ENCODE measurements around the gene SEZ6L2. TPM values are rescaled to one million over a fixed set of nuclear protein-coding genes. Genes with fewer than 3 reads are reported as not detected.

SEZ6L2 gene
- total and polyA plus RNA-seq, 9 of the 15 experiments (the other 6 are each of a cell fraction or from before 2014, with no cell fraction given): 0.10 to 2.1 (median 0.72) TPM

DNA sequence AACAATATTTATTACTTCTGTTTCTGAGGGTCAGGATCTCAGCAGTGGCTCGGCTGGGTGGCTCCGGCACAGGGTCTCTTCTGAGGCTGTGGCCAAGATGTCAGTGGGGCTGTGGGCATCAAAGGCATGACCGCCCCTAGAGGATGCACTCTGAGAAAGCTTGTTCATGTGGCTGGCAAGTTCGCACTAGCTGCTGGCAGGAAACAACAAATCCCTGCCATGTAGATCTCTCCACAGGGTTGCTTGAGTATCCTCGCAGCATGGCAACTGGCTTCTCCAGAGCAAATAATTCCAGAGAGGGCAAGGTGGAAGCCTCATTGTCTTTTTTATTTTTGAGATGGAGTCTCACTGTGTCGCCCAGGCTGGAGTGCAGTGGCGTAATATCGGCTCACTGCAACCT lies 14.2 kb upstream of the SEZ6L2 start:
- CTCF ChIA-PET (ENCODE audit: low intra/inter-chr PET ratio): no interaction called here
- no peaks in the 10 kb centered on the region for H3K79me2 ChIP-seq (ENCODE audit: control insufficient read depth, insufficient read depth, low read length)
- H3K9ac ChIP-seq (ENCODE audit: insufficient read depth in 1 of 2, low read depth in 2 of 2, low read length in 2 of 2): peak overlapping the region in 1 of 2 experiments; percentile 36; a peak in 1 of 4 replicates
- no peak overlapping the region for H2AFZ ChIP-seq (ENCODE audit: low read depth, low read length)
- BruUV-seq (replicated peaks): no TSS peak
- H3K4me1 ChIP-seq (replicated peaks in 1 of 2; ENCODE audit: control insufficient read depth in 2 of 2, insufficient read depth in 2 of 2, low read length in 2 of 2): peaks cover 0 to 9% of the 10 kb centered on the region in 2 experiments; a peak in 2 of 5 replicates
- no peak overlapping the region for H3K4me2 ChIP-seq (ENCODE audit: insufficient read depth, low read length)
- FAIRE-seq (no peak), ATAC-seq (no peak), DNase-seq (ENCODE audit: extremely low read depth in 1 of 4, low spot score in 3 of 4) (no peak)
- no peaks in the 10 kb centered on the region for H3K27me3 ChIP-seq (ENCODE audit: control insufficient read depth in 2 of 2, insufficient read depth in 2 of 2, low read length in 2 of 2)
- H4K20me1 ChIP-seq (replicated peaks; ENCODE audit: control insufficient read depth, insufficient read depth, low read length): no peaks in the 10 kb centered on the region
- POLR2A ChIA-PET: interaction anchor here (1.0 to 3.2 kb wide), 2 partner anchors 13 to 97 kb away, joined by 3 to 10 read pairs; partner anchors contain the start of gene KCTD13
- WGBS (ENCODE audit: insufficient coverage, low coverage, missing lambda C conversion rate): 89% methylated on average over 8 of the region's 8 CpGs
- peaks cover 21% of the 10 kb centered on the region for H3K36me3 ChIP-seq (ENCODE audit: control insufficient read depth, insufficient read depth, low read length)
- intact Hi-C loops (cut with micrococcal nuclease) (no loop called here), in situ Hi-C loops (cut with MboI) (no loop called here)
- no peaks in the 10 kb centered on the region for H3K9me3 ChIP-seq (replicated peaks; ENCODE audit: control insufficient read depth, insufficient read depth, low read depth, low read length)
- no peak overlapping the region for H3K27ac ChIP-seq (ENCODE audit: extremely low read depth, low read depth, low read length)
- TF ChIP-seq STAT5A (IDR thresholded peaks at IDR 0.05; ENCODE audit: borderline replicate concordance, low read length): no peak
- TF ChIP-seq, protein P1, sequence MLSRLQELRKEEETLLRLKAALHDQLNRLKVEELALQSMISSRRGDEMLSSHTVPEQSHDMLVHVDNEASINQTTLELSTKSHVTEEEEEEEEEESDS (CRISPR knock-in tag; IDR thresholded peaks at IDR 0.05): no peak
- no peak for TF ChIP-seq ELF4 (CRISPR knock-in tag; IDR thresholded peaks at IDR 0.05)
- no peak for TF ChIP-seq TRIM28 (IDR thresholded peaks at IDR 0.05)
- TF ChIP-seq RBM14 (IDR thresholded peaks at IDR 0.05; ENCODE audit: borderline replicate concordance, insufficient read depth, low read depth, low read length): no peak
- TF ChIP-seq EGR1 (conservative IDR thresholded peaks at IDR 0.05): no peak
- TF ChIP-seq CGGBP1 (CRISPR knock-in tag; IDR thresholded peaks at IDR 0.05): no peak
- no peak for TF ChIP-seq ZKSCAN3 (CRISPR knock-in tag; IDR thresholded peaks at IDR 0.05)
- TF ChIP-seq, protein P2, sequence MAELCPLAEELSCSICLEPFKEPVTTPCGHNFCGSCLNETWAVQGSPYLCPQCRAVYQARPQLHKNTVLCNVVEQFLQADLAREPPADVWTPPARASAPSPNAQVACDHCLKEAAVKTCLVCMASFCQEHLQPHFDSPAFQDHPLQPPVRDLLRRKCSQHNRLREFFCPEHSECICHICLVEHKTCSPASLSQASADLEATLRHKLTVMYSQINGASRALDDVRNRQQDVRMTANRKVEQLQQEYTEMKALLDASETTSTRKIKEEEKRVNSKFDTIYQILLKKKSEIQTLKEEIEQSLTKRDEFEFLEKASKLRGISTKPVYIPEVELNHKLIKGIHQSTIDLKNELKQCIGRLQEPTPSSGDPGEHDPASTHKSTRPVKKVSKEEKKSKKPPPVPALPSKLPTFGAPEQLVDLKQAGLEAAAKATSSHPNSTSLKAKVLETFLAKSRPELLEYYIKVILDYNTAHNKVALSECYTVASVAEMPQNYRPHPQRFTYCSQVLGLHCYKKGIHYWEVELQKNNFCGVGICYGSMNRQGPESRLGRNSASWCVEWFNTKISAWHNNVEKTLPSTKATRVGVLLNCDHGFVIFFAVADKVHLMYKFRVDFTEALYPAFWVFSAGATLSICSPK (IDR thresholded peaks at IDR 0.05; ENCODE audit: borderline replicate concordance): no peak
- TF ChIP-seq ETS2 (tag; IDR thresholded peaks at IDR 0.05; ENCODE audit: borderline replicate concordance, poor library complexity, severe bottlenecking): no peak
- no peak for TF ChIP-seq DMBX1 (CRISPR knock-in tag; IDR thresholded peaks at IDR 0.05; ENCODE audit: borderline replicate concordance)
- H3K4me3 ChIP-seq: no peak overlapping the region
- H3K9me1 ChIP-seq (ENCODE audit: control insufficient read depth, insufficient read depth, low read length): no peaks in the 10 kb centered on the region

Measured in K562 (cell line).